Aorta (tissue), 5 donors: ENCODE measurements around the gene ZC3H8. TPM values are rescaled to one million over a fixed set of nuclear protein-coding genes. Genes with fewer than 3 reads are reported as not detected.

Experiments
- ATAC-seq: fragments of 200-7000 bp; cut with Tn5 transposase; one replicate; pipeline ENCODE4 v1.9.1; 2022; ENCODE audit warnings: moderate library complexity; ENCODE audit not compliant: low FRiP score
- DNase-seq, 2 donors: peaks; one replicate each; pipeline ENCODE4 v3.0.0-alpha.2; 2020
- H3K27ac ChIP-seq, 2 donors: one replicate each; pipeline ENCODE4 v1.5.1; 2013; ENCODE audit warnings: low read length in 2 of 2, mild to moderate bottlenecking in 2 of 2, moderate library complexity in 2 of 2, control low read depth in 1 of 2, inconsistent platforms in 1 of 2, low read depth in 1 of 2
- H3K27me3 ChIP-seq, 2 donors: one replicate each; pipeline ENCODE4 v1.6.1; 2013; ENCODE audit warnings: control low read depth in 1 of 2, low read length in 1 of 2, mild to moderate bottlenecking in 1 of 2, moderate library complexity in 1 of 2; ENCODE audit not compliant: insufficient read depth in 2 of 2, control insufficient read depth in 1 of 2
- H3K36me3 ChIP-seq, 2 donors: one replicate each; pipeline ENCODE4 v1.6.1; 2013; ENCODE audit warnings: control low read depth in 1 of 2, low read length in 1 of 2, mild to moderate bottlenecking in 1 of 2; ENCODE audit not compliant: insufficient read depth in 2 of 2, control insufficient read depth in 1 of 2
- H3K4me1 ChIP-seq, 2 donors: one replicate each; pipeline ENCODE4 v1.6.1; 2013; ENCODE audit warnings: low read length in 2 of 2, control low read depth in 1 of 2, mild to moderate bottlenecking in 1 of 2, moderate library complexity in 1 of 2; ENCODE audit not compliant: insufficient read depth in 2 of 2, control insufficient read depth in 1 of 2
- H3K4me3 ChIP-seq, 2 donors: one replicate each; pipeline ENCODE4 v1.5.1; 2013; ENCODE audit warnings: low read length in 2 of 2, control low read depth in 1 of 2, mild to moderate bottlenecking in 1 of 2
- H3K9me3 ChIP-seq: one replicate; pipeline ENCODE4 v1.6.1; 2013; ENCODE audit warnings: mild to moderate bottlenecking, low read length; ENCODE audit not compliant: control insufficient read depth
- WGBS, 2 donors: extraction: QIAGEN DNeasy Blood & Tissue Kit; methylation state at CpG; one replicate each; pipeline ENCODE4 v1.1.7; 2013; 5-methylcytosine and 5-hydroxymethylcytosine counted together
- intact Hi-C, 2 donors: fragments of 100-400 bp; cut with DNase I; formaldehyde crosslinking; loops; one replicate each; pipeline versions ENCODE4 v1.14.2 to v1.15.0; 2022
- polyA plus RNA-seq, 2 donors: library from polyadenylated mRNA; stranded (reverse); fragments of 200-250 nt; gene quantifications; one replicate each; pipeline ENCODE4 v1.2.3, GENCODE V29; 2013
- total RNA-seq, 2 donors: library from RNA; stranded (reverse); fragmentation: NEBNext Ultra II Directional; extraction: Animal tissue kit (Norgen Biotek cat#: 25700); gene quantifications; one replicate each; pipeline ENCODE4 v1.2.1, GENCODE V29; 2021
- donor health status: healthy with polysubstance abuse.
- donor health status: Bipolar disorder and iron deficiency.
- donor health status: DM: no; HTN: no; CAD: no.
- donor health status: DM: no; HTN: no; CAD: no.
- donor health status: DM: yes; HTN: yes; CAD: no.

The ZC3H8 gene
- total and polyA plus RNA-seq, 4 donors, result 4.6 to 10.6 (median 6.8) TPM

- H3K27me3 ChIP-seq, result no peaks in the 10 kb centered on the region
- DNase-seq (no peak), ATAC-seq (no peak)
- no peak overlapping the region for H3K4me3 ChIP-seq
- no peaks in the 10 kb centered on the region for H3K9me3 ChIP-seq
- no peaks in the 10 kb centered on the region for H3K36me3 ChIP-seq
- WGBS, 2 donors, result 87 to 89% methylated on average over 8 of the region's 8 CpGs
- H3K27ac ChIP-seq, result no peak overlapping the region
- intact Hi-C loops, result no loop called here
- no peaks in the 10 kb centered on the region for H3K4me1 ChIP-seq
Measured at GRCh38 chr2:112195167-112195766, 59.6 kb downstream of the ZC3H8 start.

- intact Hi-C loops, result no loop called here
- no peak for ATAC-seq
- DNase-seq, result no peak
- no peak overlapping the region for H3K27ac ChIP-seq
- 86 to 87% methylated on average over 4 of the region's 4 CpGs for WGBS, 2 donors
- H3K27me3 ChIP-seq, result no peaks in the 10 kb centered on the region
- H3K4me3 ChIP-seq, result no peak overlapping the region
- no peaks in the 10 kb centered on the region for H3K36me3 ChIP-seq
- H3K9me3 ChIP-seq, result no peaks in the 10 kb centered on the region
- no peaks in the 10 kb centered on the region for H3K4me1 ChIP-seq
Measured at GRCh38 chr2:112194482-112194881, 60.4 kb downstream of the ZC3H8 start.

GRCh38 chr2:112194028-112194427 lies 60.8 kb downstream of the ZC3H8 start:
- DNase-seq (no peak), ATAC-seq (no peak)
- H3K27me3 ChIP-seq, result no peaks in the 10 kb centered on the region
- WGBS, 2 donors, result 94 to 97% methylated on average over 2 of the region's 2 CpGs
- no peaks in the 10 kb centered on the region for H3K9me3 ChIP-seq
- H3K4me3 ChIP-seq, result no peak overlapping the region
- no peak overlapping the region for H3K27ac ChIP-seq
- no peaks in the 10 kb centered on the region for H3K4me1 ChIP-seq
- no peaks in the 10 kb centered on the region for H3K36me3 ChIP-seq
- intact Hi-C loops, result no loop called here

GRCh38 chr2:112189001-112189556 lies 65.8 kb downstream of the ZC3H8 start:
- intact Hi-C loops, result no loop called here
- DNase-seq (no peak), ATAC-seq (no peak)
- H3K4me1 ChIP-seq, result no peaks in the 10 kb centered on the region
- no peak overlapping the region for H3K4me3 ChIP-seq
- no peaks in the 10 kb centered on the region for H3K27me3 ChIP-seq
- H3K9me3 ChIP-seq, result no peaks in the 10 kb centered on the region
- 94 to 98% methylated on average over 3 of the region's 3 CpGs for WGBS, 2 donors
- H3K36me3 ChIP-seq, result no peaks in the 10 kb centered on the region
- H3K27ac ChIP-seq, result no peak overlapping the region

GRCh38 chr2:112187805-112188596 lies 66.8 kb downstream of the ZC3H8 start:
- ATAC-seq (no peak), DNase-seq (no peak)
- 82 to 83% methylated on average over 9 of the region's 9 CpGs for WGBS, 2 donors
- H3K9me3 ChIP-seq, result no peaks in the 10 kb centered on the region
- no peaks in the 10 kb centered on the region for H3K27me3 ChIP-seq
- H3K27ac ChIP-seq, result no peak overlapping the region
- intact Hi-C loops, result no loop called here
- H3K4me3 ChIP-seq, result no peak overlapping the region
- no peaks in the 10 kb centered on the region for H3K36me3 ChIP-seq
- no peaks in the 10 kb centered on the region for H3K4me1 ChIP-seq

- 95 to 96% methylated on average over 31 of the region's 31 CpGs for WGBS, 2 donors
- ATAC-seq, result no peak
- Histone ChIP-seq H3K27ac (no peak overlapping the region), H3K4me1 (no peaks in the 10 kb centered on the region), H3K9me3 (no peaks in the 10 kb centered on the region), H3K36me3 (no peaks in the 10 kb centered on the region), H3K4me3 (no peak overlapping the region), H3K27me3 (no peaks in the 10 kb centered on the region)
- DNase-seq, result no peak
- intact Hi-C loops, result no loop called here
Measured at GRCh38 chr2:112187046-112187715, 67.7 kb downstream of the ZC3H8 start.

GRCh38 chr2:112185131-112185530 lies 69.7 kb downstream of the ZC3H8 start:
- DNase-seq (no peak), ATAC-seq (no peak)
- H3K4me3 ChIP-seq, result no peak overlapping the region
- no peaks in the 10 kb centered on the region for H3K9me3 ChIP-seq
- H3K27ac ChIP-seq, result no peak overlapping the region
- H3K27me3 ChIP-seq, result no peaks in the 10 kb centered on the region
- intact Hi-C loops, result no loop called here
- H3K4me1 ChIP-seq, result no peaks in the 10 kb centered on the region
- H3K36me3 ChIP-seq, result no peaks in the 10 kb centered on the region
- 83 to 92% methylated on average over 9 of the region's 9 CpGs for WGBS, 2 donors

GRCh38 chr2:112184121-112184520 lies 70.7 kb downstream of the ZC3H8 start:
- no peaks in the 10 kb centered on the region for H3K4me1 ChIP-seq
- intact Hi-C loops, result no loop called here
- no peaks in the 10 kb centered on the region for H3K27me3 ChIP-seq
- 95 to 96% methylated on average over 8 of the region's 8 CpGs for WGBS, 2 donors
- H3K9me3 ChIP-seq, result no peaks in the 10 kb centered on the region
- DNase-seq (no peak), ATAC-seq (no peak)
- no peaks in the 10 kb centered on the region for H3K36me3 ChIP-seq
- no peak overlapping the region for H3K27ac ChIP-seq
- no peak overlapping the region for H3K4me3 ChIP-seq
